Neural progenitor cell (in vitro differentiated cells): ENCODE data around the gene FBXO22. TPM values are rescaled to one million over a fixed set of nuclear protein-coding genes. Genes with fewer than 3 reads are reported as not detected.
A peak's percentile ranks its signal among the peaks of the same experiment; 100 is the strongest.

Source experiments
- DNase-seq: peaks from one replicate; pipeline ENCODE4 v3.0.0-alpha.2; 2016; ENCODE audit warnings: low spot score
- H2AFZ ChIP-seq: fragments of 200-600 bp; sonication (generic); replicated peaks from 2 replicates; pipeline ENCODE4 v1.6.1; 2016; ENCODE audit warnings: antibody characterized with exemption
- H3F3A ChIP-seq: fragments of 200-600 bp; sonication (generic); 2 replicates; pipeline ENCODE4 v1.6.1; 2016; ENCODE audit warnings: antibody characterized with exemption, low read depth
- H3K27ac ChIP-seq: fragments of 200-600 bp; sonication (generic); 2 replicates; pipeline ENCODE4 v1.5.1; 2016; ENCODE audit warnings: mild to moderate bottlenecking
- H3K27me3 ChIP-seq: fragments of 200-600 bp; sonication (generic); 2 replicates; pipeline ENCODE4 v1.6.1; 2016; ENCODE audit warnings: mild to moderate bottlenecking, moderate library complexity
- H3K36me3 ChIP-seq: fragments of 200-600 bp; sonication (generic); 2 replicates; pipeline ENCODE4 v1.5.1; 2016
- H3K4me1 ChIP-seq: fragments of 200-600 bp; sonication (generic); 2 replicates; pipeline ENCODE4 v1.6.1; 2016; ENCODE audit warnings: mixed run types
- H3K4me2 ChIP-seq: fragments of 200-600 bp; sonication (generic); 2 replicates; pipeline ENCODE4 v1.6.1; 2016
- H3K4me3 ChIP-seq: fragments of 200-600 bp; sonication (generic); 2 replicates; pipeline ENCODE4 v1.5.1; 2016
- H3K79me2 ChIP-seq: fragments of 200-600 bp; sonication (generic); 2 replicates; pipeline ENCODE4 v1.6.1; 2016; ENCODE audit warnings: low read depth
- H3K9ac ChIP-seq: fragments of 200-600 bp; sonication (generic); 2 replicates; pipeline ENCODE4 v1.6.1; 2016
- H3K9me3 ChIP-seq: fragments of 200-600 bp; sonication (generic); 2 replicates; pipeline ENCODE4 v1.5.1; 2016; ENCODE audit warnings: low read depth
- H4K20me1 ChIP-seq: fragments of 200-600 bp; sonication (generic); 2 replicates; pipeline ENCODE4 v1.6.1; 2016; ENCODE audit warnings: low read depth
- H3K27ac Mint-ChIP-seq: 3 replicates; pipeline ENCODE4 v1.8.0; 2021; ENCODE audit warnings: mixed read lengths
- H3K27me3 Mint-ChIP-seq: 2 replicates; pipeline ENCODE4 v1.8.0; 2022; ENCODE audit warnings: low read depth, mild to moderate bottlenecking, inconsistent platforms, moderate library complexity, mixed read lengths; ENCODE audit not compliant: insufficient read depth
- H3K36me3 Mint-ChIP-seq: 3 replicates; pipeline ENCODE4 v1.8.0; 2021; ENCODE audit warnings: mixed read lengths
- H3K4me1 Mint-ChIP-seq: 3 replicates; pipeline ENCODE4 v1.8.0; 2021; ENCODE audit warnings: mixed read lengths
- H3K4me3 Mint-ChIP-seq: 3 replicates; pipeline ENCODE4 v1.8.0; 2021; ENCODE audit warnings: mild to moderate bottlenecking, moderate library complexity, mixed read lengths
- H3K9me3 Mint-ChIP-seq: 3 replicates; pipeline ENCODE4 v1.8.0; 2020; ENCODE audit warnings: mixed read lengths
- EZH2 ChIP-seq: fragments of 200-600 bp; sonication (generic); IDR thresholded peaks from 2 replicates; pipeline ENCODE4 v1.6.1; 2017; ENCODE audit warnings: antibody characterized with exemption, mild to moderate bottlenecking, moderate library complexity
- EZH2phosphoT487 ChIP-seq: fragments of 200-600 bp; sonication (generic); IDR thresholded peaks from 2 replicates; pipeline ENCODE4 v1.6.1; 2017; ENCODE audit warnings: antibody characterized with exemption
- total RNA-seq: library from RNA; depleted of rRNA; stranded (reverse); fragments of >200 nt; gene quantifications from 2 replicates; pipeline ENCODE4 v1.2.3, GENCODE V29; 2015; ENCODE audit warnings: low replicate concordance
- TF ChIP-seq, protein P1 (sequence below): fragments of 200-600 bp; sonication (generic); IDR thresholded peaks from 2 replicates; pipeline ENCODE4 v1.5.1; 2017; ENCODE audit warnings: antibody characterized with exemption, mild to moderate bottlenecking

The FBXO22 gene
- total RNA-seq, 1 donor from 2014 or later: 70.9 TPM

DNA sequence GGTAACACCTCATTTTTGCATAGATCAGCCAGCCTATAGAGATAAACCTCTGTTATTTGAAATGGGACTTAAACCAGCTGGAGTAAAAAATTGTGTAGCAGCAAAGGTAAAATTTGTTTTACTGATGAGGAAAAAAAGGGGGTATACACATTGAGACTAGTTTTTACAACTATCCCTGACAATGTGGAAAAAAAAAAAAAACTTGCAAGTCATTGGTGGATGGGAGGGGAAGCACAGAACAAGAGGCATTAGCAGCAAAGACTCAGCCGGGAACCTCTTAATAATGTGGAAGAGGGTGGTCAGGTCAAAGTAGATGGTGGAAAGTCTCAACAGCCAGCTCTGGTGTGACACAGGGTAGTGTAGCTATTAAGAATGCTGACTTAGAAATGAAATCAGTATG, 14.5 kb downstream of the FBXO22 start:
- Mint-ChIP-seq H3K27ac (no peak overlapping the region), H3K27me3 (no peaks in the 10 kb centered on the region), H3K4me1 (no peaks in the 10 kb centered on the region), H3K9me3 (no peaks in the 10 kb centered on the region), H3K4me3 (no peak overlapping the region), H3K36me3 (peaks cover 21% of the 10 kb centered on the region)
- H3K4me3 ChIP-seq: no peak overlapping the region
- H3K9ac ChIP-seq: no peak overlapping the region
- TF ChIP-seq EZH2 (no peak), EZH2phosphoT487 (no peak)
- TF ChIP-seq, protein P1, sequence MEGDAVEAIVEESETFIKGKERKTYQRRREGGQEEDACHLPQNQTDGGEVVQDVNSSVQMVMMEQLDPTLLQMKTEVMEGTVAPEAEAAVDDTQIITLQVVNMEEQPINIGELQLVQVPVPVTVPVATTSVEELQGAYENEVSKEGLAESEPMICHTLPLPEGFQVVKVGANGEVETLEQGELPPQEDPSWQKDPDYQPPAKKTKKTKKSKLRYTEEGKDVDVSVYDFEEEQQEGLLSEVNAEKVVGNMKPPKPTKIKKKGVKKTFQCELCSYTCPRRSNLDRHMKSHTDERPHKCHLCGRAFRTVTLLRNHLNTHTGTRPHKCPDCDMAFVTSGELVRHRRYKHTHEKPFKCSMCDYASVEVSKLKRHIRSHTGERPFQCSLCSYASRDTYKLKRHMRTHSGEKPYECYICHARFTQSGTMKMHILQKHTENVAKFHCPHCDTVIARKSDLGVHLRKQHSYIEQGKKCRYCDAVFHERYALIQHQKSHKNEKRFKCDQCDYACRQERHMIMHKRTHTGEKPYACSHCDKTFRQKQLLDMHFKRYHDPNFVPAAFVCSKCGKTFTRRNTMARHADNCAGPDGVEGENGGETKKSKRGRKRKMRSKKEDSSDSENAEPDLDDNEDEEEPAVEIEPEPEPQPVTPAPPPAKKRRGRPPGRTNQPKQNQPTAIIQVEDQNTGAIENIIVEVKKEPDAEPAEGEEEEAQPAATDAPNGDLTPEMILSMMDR: no peak
- peaks cover 70% of the 10 kb centered on the region for H3K79me2 ChIP-seq
- no peak overlapping the region for H3K4me2 ChIP-seq
- no peak for DNase-seq
- H3K4me1 ChIP-seq: no peaks in the 10 kb centered on the region
- no peaks in the 10 kb centered on the region for H3F3A ChIP-seq
- no peak overlapping the region for H3K27ac ChIP-seq
- peaks cover 17% of the 10 kb centered on the region for H4K20me1 ChIP-seq
- H3K9me3 ChIP-seq: no peaks in the 10 kb centered on the region
- H3K36me3 ChIP-seq: peaks cover 18% of the 10 kb centered on the region
- H3K27me3 ChIP-seq: no peaks in the 10 kb centered on the region
- no peak overlapping the region for H2AFZ ChIP-seq

DNA sequence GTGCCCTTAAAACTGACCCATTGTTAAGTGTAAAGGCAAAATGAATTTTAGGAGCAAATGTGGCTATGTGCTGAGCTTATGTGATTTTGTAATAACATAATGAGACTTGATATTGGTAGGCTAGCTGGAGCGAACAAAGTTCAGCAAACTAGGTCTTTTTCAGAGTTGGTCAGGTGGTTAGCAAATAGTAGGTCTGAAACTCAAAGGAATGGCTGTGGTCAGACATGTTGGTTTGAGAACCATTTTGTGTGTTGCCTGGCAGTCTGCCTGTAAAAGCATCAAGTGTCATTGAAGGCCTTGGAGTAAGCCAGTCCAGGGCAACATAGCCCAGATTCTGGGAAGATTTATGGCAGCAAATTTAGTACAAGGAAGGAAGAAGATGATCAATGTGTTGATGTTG, 16.4 kb downstream of the FBXO22 start:
- no peaks in the 10 kb centered on the region for H3F3A ChIP-seq
- peaks cover 32% of the 10 kb centered on the region for H4K20me1 ChIP-seq
- H3K27ac ChIP-seq: no peak overlapping the region
- no peak overlapping the region for H3K4me3 Mint-ChIP-seq
- no peaks in the 10 kb centered on the region for H3K4me1 ChIP-seq
- H3K4me2 ChIP-seq: no peak overlapping the region
- H3K9ac ChIP-seq: no peak overlapping the region
- no peak overlapping the region for H3K4me3 ChIP-seq
- no peaks in the 10 kb centered on the region for H3K9me3 Mint-ChIP-seq
- H3K27me3 Mint-ChIP-seq: no peaks in the 10 kb centered on the region
- no peak for DNase-seq
- no peaks in the 10 kb centered on the region for H3K4me1 Mint-ChIP-seq
- peaks cover 7% of the 10 kb centered on the region for H3K36me3 ChIP-seq
- peaks cover 65% of the 10 kb centered on the region for H3K79me2 ChIP-seq
- TF ChIP-seq EZH2: no peak
- TF ChIP-seq, protein P1: no peak
- TF ChIP-seq EZH2phosphoT487: no peak
- no peak overlapping the region for H3K27ac Mint-ChIP-seq
- H3K36me3 Mint-ChIP-seq: peaks cover 16% of the 10 kb centered on the region
- H2AFZ ChIP-seq: no peak overlapping the region
- no peaks in the 10 kb centered on the region for H3K9me3 ChIP-seq
- H3K27me3 ChIP-seq: no peaks in the 10 kb centered on the region

DNA sequence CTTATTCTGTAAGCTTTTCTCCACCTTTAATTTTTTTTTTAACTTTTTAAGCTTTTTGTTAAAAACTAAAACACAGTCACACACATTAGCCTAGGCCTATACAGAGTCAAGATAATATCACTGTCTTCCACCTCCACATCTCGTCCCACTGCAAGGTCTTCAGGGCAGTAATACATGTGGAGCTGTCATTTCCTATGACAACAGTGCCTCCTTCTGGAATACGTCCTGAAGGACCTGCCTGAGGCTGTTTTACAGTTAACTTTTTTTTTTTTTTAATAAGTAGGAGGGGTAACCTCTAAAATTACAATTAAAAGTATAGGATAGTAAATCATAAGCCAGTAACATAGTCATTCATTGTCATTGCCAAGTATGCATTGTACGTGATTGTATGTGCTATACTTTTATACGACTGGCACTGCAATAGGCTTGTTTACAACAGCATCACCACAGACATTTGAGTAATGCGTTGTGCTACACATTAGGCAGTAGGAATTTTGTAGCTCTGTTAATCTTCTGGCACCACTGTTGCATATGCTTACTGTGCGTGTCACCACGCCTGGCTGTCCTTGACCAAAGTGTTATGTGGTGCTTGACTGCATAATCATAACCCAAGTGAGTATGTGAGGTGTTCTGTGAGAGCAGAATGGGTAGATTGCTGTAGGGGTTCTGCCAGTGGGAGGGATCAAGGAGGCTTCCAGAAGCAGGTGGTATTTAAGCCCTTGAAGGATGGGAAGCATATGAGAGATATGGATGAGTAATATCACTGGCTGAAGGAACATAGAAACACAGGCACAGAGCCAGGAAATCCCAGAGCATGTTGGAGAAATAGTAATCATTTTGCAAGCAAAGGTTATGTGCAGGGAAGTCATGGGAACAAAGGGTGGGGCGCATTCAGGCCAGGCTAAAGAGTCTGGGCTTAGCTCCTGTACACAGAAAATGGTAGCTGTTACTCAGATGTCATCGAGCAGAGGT, 18.3 kb downstream of the FBXO22 start:
- Mint-ChIP-seq H3K36me3 (peaks cover 16% of the 10 kb centered on the region), H3K27me3 (no peaks in the 10 kb centered on the region), H3K9me3 (no peaks in the 10 kb centered on the region), H3K4me1 (no peaks in the 10 kb centered on the region), H3K4me3 (no peak overlapping the region), H3K27ac (no peak overlapping the region)
- peaks cover 57% of the 10 kb centered on the region for H3K79me2 ChIP-seq
- no peak overlapping the region for H3K9ac ChIP-seq
- no peak for TF ChIP-seq EZH2
- no peak for TF ChIP-seq EZH2phosphoT487
- TF ChIP-seq, protein P1: peak; percentile 67
- DNase-seq: peak; percentile 67
- H3K4me2 ChIP-seq: no peak overlapping the region
- no peaks in the 10 kb centered on the region for H3F3A ChIP-seq
- H3K4me3 ChIP-seq: no peak overlapping the region
- no peaks in the 10 kb centered on the region for H3K27me3 ChIP-seq
- peaks cover 35% of the 10 kb centered on the region for H4K20me1 ChIP-seq
- H2AFZ ChIP-seq: no peak overlapping the region
- H3K9me3 ChIP-seq: no peaks in the 10 kb centered on the region
- no peaks in the 10 kb centered on the region for H3K4me1 ChIP-seq
- peaks cover 3% of the 10 kb centered on the region for H3K36me3 ChIP-seq
- H3K27ac ChIP-seq: no peak overlapping the region
